NB4 (cell line): ENCODE measurements around the gene CEP192.

ENCODE experiments used
- CTCF ChIP-seq: IDR thresholded peaks from one replicate; pipeline ENCODE4 v1.5.1; 2012; ENCODE audit warnings: low read depth, low read length
- MAX ChIP-seq: IDR thresholded peaks from 2 replicates; pipeline ENCODE4 v1.6.1; 2011; ENCODE audit warnings: low read depth, low read length
- POLR2A ChIP-seq: IDR thresholded peaks from 2 replicates; pipeline ENCODE4 v1.6.1; 2011; ENCODE audit warnings: mild to moderate bottlenecking; ENCODE audit not compliant: insufficient read length; ENCODE audit errors: extremely low read depth

GRCh38 chr18:12991821-12992179 is 638 bp downstream of the CEP192 start:
- TF ChIP-seq CTCF (no peak), POLR2A (no peak), MAX (no peak)
